IMR-90 (cell line): Measurements from ENCODE around the gene EML6. TPM values are rescaled to one million over a fixed set of nuclear protein-coding genes. Genes with fewer than 3 reads are reported as not detected.

Experiments used
- ATAC-seq: fragments of 200-7000 bp; cut with Tn5 transposase; 2 replicates; pipeline ENCODE4 v1.9.1; 2020; ENCODE audit warnings: low read depth, mild to moderate bottlenecking, moderate library complexity
- BruUV-seq: library from RNA; stranded (reverse); fragments of 400-500 nt; replicated peaks from 2 replicates; lab custom pipeline; 2021; lab: Mats Ljungman, UMichigan
- CTCF ChIA-PET: fragments of 300-600 bp; formaldehyde crosslinking; extraction: SDS; loops from one replicate; lab custom pipeline; 2021; ENCODE audit warnings: antibody characterized with exemption; lab: Yijun Ruan, JAX
- POLR2A ChIA-PET: fragments of 300-600 bp; sonication (Branson Sonifier 250); formaldehyde crosslinking; loops from one replicate; lab custom pipeline; 2022; ENCODE audit warnings: antibody characterized with exemption; ENCODE audit not compliant: unreplicated experiment; lab: Charles Lee
- DNase-seq: peaks from one replicate; pipeline ENCODE4 v3.0.0; 2013
- H2AFZ ChIP-seq: replicated peaks from 2 replicates; pipeline ENCODE3; 2013; ENCODE audit warnings: low read length, mild to moderate bottlenecking; ENCODE audit not compliant: poor library complexity
- H2AK5ac ChIP-seq: 2 replicates; pipeline ENCODE4 v1.6.1; 2013; ENCODE audit warnings: low read depth, low read length, inconsistent platforms
- H2AK9ac ChIP-seq: replicated peaks from 2 replicates; pipeline ENCODE3; 2013; ENCODE audit warnings: mild to moderate bottlenecking, low read depth, low read length, moderate library complexity; ENCODE audit not compliant: poor library complexity
- H2BK120ac ChIP-seq: 2 replicates; pipeline ENCODE4 v1.6.1; 2013; ENCODE audit warnings: low read depth, low read length, inconsistent platforms
- H2BK15ac ChIP-seq: 3 replicates; pipeline ENCODE4 v1.6.1; 2013; ENCODE audit warnings: low read depth, low read length, inconsistent platforms
- H2BK20ac ChIP-seq: 2 replicates; pipeline ENCODE4 v1.6.1; 2013; ENCODE audit warnings: low read depth, mild to moderate bottlenecking, inconsistent platforms, low read length, moderate library complexity
- H2BK5ac ChIP-seq: 2 replicates; pipeline ENCODE4 v1.6.1; 2013; ENCODE audit warnings: mild to moderate bottlenecking, low read depth, low read length, inconsistent platforms; ENCODE audit not compliant: poor library complexity, severe bottlenecking
- H3K14ac ChIP-seq: replicated peaks from 2 replicates; pipeline ENCODE4 v1.6.1; 2013; ENCODE audit warnings: low read depth, low read length, inconsistent platforms
- H3K18ac ChIP-seq: 2 replicates; pipeline ENCODE4 v1.6.1; 2013; ENCODE audit warnings: low read depth, low read length, control low read depth
- H3K23ac ChIP-seq: 2 replicates; pipeline ENCODE4 v1.6.1; 2013; ENCODE audit warnings: low read depth, low read length, inconsistent platforms
- H3K27ac ChIP-seq: 2 replicates; pipeline ENCODE4 v1.5.1; 2013; ENCODE audit warnings: mild to moderate bottlenecking, control low read depth, low read length; ENCODE audit not compliant: insufficient read depth
- H3K27me3 ChIP-seq: 2 replicates; pipeline ENCODE4 v1.6.1; 2013; ENCODE audit warnings: low read length; ENCODE audit not compliant: control insufficient read depth, insufficient read depth
- H3K36me3 ChIP-seq: 2 replicates; pipeline ENCODE4 v1.6.1; 2013; ENCODE audit warnings: low read length, mixed read lengths; ENCODE audit not compliant: control insufficient read depth, insufficient read depth
- H3K4ac ChIP-seq: 2 replicates; pipeline ENCODE4 v1.6.1; 2013; ENCODE audit warnings: low read depth, low read length, inconsistent platforms
- H3K4me1 ChIP-seq: 2 replicates; pipeline ENCODE4 v1.6.1; 2013; ENCODE audit warnings: low read length, mixed read lengths; ENCODE audit not compliant: control insufficient read depth, insufficient read depth
- H3K4me2 ChIP-seq: 2 replicates; pipeline ENCODE4 v1.6.1; 2013; ENCODE audit warnings: low read depth, mild to moderate bottlenecking, control low read depth, low read length, moderate library complexity
- H3K4me3 ChIP-seq: 2 replicates; pipeline ENCODE4 v1.5.1; 2013; ENCODE audit warnings: low read depth, mild to moderate bottlenecking, control low read depth, low read length, moderate library complexity; ENCODE audit not compliant: insufficient read depth
- H3K56ac ChIP-seq: 2 replicates; pipeline ENCODE4 v1.6.1; 2013; ENCODE audit warnings: low read length, inconsistent platforms; ENCODE audit not compliant: insufficient read depth; ENCODE audit errors: extremely low read depth
- H3K79me1 ChIP-seq, 2 experiments: 2 replicates each; pipeline ENCODE4 v1.6.1; 2013; ENCODE audit warnings: low read length in 2 of 2, inconsistent platforms in 1 of 2, low read depth in 1 of 2
- H3K9ac ChIP-seq: 2 replicates; pipeline ENCODE4 v1.6.1; 2013; ENCODE audit warnings: low read depth, low read length, control low read depth
- H3K9me1 ChIP-seq: 2 replicates; pipeline ENCODE4 v1.6.1; 2013; ENCODE audit warnings: low read length, inconsistent platforms; ENCODE audit not compliant: insufficient read depth
- H3K9me3 ChIP-seq: 2 replicates; pipeline ENCODE4 v1.6.1; 2013; ENCODE audit warnings: low read length; ENCODE audit not compliant: control insufficient read depth, insufficient read depth
- H4K20me1 ChIP-seq: 2 replicates; pipeline ENCODE4 v1.6.1; 2013; ENCODE audit warnings: low read length, inconsistent platforms; ENCODE audit not compliant: insufficient read depth
- H4K5ac ChIP-seq: 2 replicates; pipeline ENCODE4 v1.6.1; 2013; ENCODE audit warnings: mild to moderate bottlenecking, low read depth, low read length, control low read depth
- H4K8ac ChIP-seq, 2 experiments: 2 replicates each; pipeline ENCODE4 v1.6.1; 2013; ENCODE audit warnings: low read depth in 2 of 2, low read length in 2 of 2, control low read depth in 1 of 2, inconsistent platforms in 1 of 2
- H4K91ac ChIP-seq: 2 replicates; pipeline ENCODE4 v1.6.1; 2013; ENCODE audit warnings: low read depth, low read length, inconsistent platforms; ENCODE audit not compliant: insufficient read depth
- CHD1 ChIP-seq: IDR thresholded peaks from 2 replicates; pipeline ENCODE4 v1.6.1; 2012; ENCODE audit warnings: low read depth, low read length, improper control_type of control experiment
- CTCF ChIP-seq: conservative IDR thresholded peaks from 2 replicates; pipeline ENCODE4 v1.5.1; 2012; ENCODE audit warnings: mild to moderate bottlenecking, low read depth, low read length, improper control_type of control experiment
- FOS ChIP-seq: fragments of 150-350 bp; IDR thresholded peaks from 2 replicates; pipeline ENCODE4 v1.6.1; 2016; ENCODE audit warnings: low read depth, low read length
- POLR2A ChIP-seq: IDR thresholded peaks from 2 replicates; pipeline ENCODE4 v1.6.1; 2012; ENCODE audit warnings: mild to moderate bottlenecking, low read depth, low read length
- SMC3 ChIP-seq: fragments of 150-350 bp; IDR thresholded peaks from 2 replicates; pipeline ENCODE4 v1.6.1; 2016; ENCODE audit warnings: low read depth, mild to moderate bottlenecking, antibody characterized with exemption, low read length, moderate library complexity
- WGBS, 2 experiments: methylation state at CpG; one replicate each; pipeline versions ENCODE4 v1.1.5 to v1.1.7; 2013; ENCODE audit warnings: missing lambda C conversion rate in 2 of 2; ENCODE audit not compliant: insufficient read length in 1 of 2; ENCODE audit errors: extremely low coverage in 2 of 2; 5-methylcytosine and 5-hydroxymethylcytosine counted together
- dilution Hi-C: fragments of 300-500 bp; cut with HindIII; formaldehyde crosslinking; loops from one replicate; pipeline ENCODE4 v1.14.3; 2018; ENCODE audit warnings: low sequenced_read_pairs; ENCODE audit not compliant: unreplicated experiment
- in situ Hi-C: fragments of 300-500 bp; cut with MboI; formaldehyde crosslinking; loops from 3 replicates; pipeline ENCODE4 v1.14.3; 2019; ENCODE audit warnings: low sequenced_read_pairs, inconsistent platforms, mixed read lengths
- intact Hi-C: fragments of 100-400 bp; cut with micrococcal nuclease; formaldehyde crosslinking; loops from 2 replicates; pipeline ENCODE4 v1.10.0; 2022
- polyA plus RNA-seq, 3 experiments: library from polyadenylated mRNA; depleted of rRNA; stranded (reverse); fragments of >200 nt; gene quantifications; 2 replicates each; pipeline ENCODE4 v1.2.3, GENCODE V29; 2012; ENCODE audit warnings: low replicate concordance in 1 of 3
- total RNA-seq: library from RNA; depleted of rRNA; stranded (reverse); fragments of >200 nt; gene quantifications from 2 replicates; pipeline ENCODE4 v1.2.3, GENCODE V29; 2012
- TF ChIP-seq, protein P1 (sequence below): fragments of 150-350 bp; IDR thresholded peaks from 2 replicates; pipeline ENCODE4 v1.6.1; 2016; ENCODE audit warnings: low read depth, mild to moderate bottlenecking, low read length, moderate library complexity, borderline replicate concordance

Gene EML6
- total and polyA plus RNA-seq, 2 of the 4 experiments (the other 2 are of a cell fraction) = 0.18 to 0.19 TPM

DNA sequence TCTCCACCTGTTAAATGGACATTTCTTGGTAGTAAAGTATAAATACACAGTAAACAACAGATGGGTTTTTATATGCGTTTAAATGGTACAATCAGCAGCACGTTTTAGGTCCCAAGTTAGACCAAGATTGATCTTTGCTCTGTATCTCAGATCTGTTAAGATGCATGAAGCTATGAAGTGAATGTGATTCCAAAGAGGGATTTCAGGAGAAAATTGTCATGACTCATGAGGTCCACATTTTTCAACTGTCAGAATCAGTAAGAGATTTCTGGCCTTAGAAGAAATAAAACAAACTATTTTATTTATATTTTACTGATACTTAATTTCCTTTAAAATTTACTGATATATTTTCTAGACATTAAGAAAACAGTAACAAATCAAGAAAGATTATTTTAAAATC, 142.7 kb downstream of the EML6 start:
- no peak overlapping the region for H4K5ac ChIP-seq

More for the DNA sequence above, 142.7 kb downstream of the EML6 start:
- in situ Hi-C loops (no loop called here), dilution Hi-C loops (no loop called here), intact Hi-C loops (no loop called here)
- Histone ChIP-seq H3K4ac (no peak overlapping the region), H2AK9ac (no peak overlapping the region), H3K4me2 (no peak overlapping the region), H2BK20ac (no peak overlapping the region), H3K9ac (no peak overlapping the region), H3K9me1 (no peaks in the 10 kb centered on the region), H3K23ac (no peak overlapping the region), H2BK15ac (no peak overlapping the region), H4K20me1 (no peaks in the 10 kb centered on the region), H3K4me3 (no peak overlapping the region), H4K8ac (no peak overlapping the region), H3K36me3 (no peaks in the 10 kb centered on the region), H3K14ac (no peak overlapping the region), H2BK5ac (no peak overlapping the region), H3K4me1 (no peaks in the 10 kb centered on the region), H3K79me1 (no peaks in the 10 kb centered on the region), H3K56ac (no peak overlapping the region), H2BK120ac (no peak overlapping the region), H2AK5ac (no peak overlapping the region), H3K27me3 (peaks cover 9% of the 10 kb centered on the region), H3K18ac (no peak overlapping the region), H2AFZ (no peak overlapping the region), H3K9me3 (no peaks in the 10 kb centered on the region), H3K27ac (no peak overlapping the region), H4K91ac (no peak overlapping the region)
- ATAC-seq = no peak
- no peak for TF ChIP-seq CHD1
- no peak for TF ChIP-seq POLR2A
- no peak for TF ChIP-seq SMC3
- TF ChIP-seq, protein P1, sequence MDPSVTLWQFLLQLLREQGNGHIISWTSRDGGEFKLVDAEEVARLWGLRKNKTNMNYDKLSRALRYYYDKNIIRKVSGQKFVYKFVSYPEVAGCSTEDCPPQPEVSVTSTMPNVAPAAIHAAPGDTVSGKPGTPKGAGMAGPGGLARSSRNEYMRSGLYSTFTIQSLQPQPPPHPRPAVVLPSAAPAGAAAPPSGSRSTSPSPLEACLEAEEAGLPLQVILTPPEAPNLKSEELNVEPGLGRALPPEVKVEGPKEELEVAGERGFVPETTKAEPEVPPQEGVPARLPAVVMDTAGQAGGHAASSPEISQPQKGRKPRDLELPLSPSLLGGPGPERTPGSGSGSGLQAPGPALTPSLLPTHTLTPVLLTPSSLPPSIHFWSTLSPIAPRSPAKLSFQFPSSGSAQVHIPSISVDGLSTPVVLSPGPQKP = no peak
- no peak for TF ChIP-seq CTCF
- TF ChIP-seq FOS = no peak
- 20% methylated on average over 1 of the region's 2 CpGs; no CpG with 5 or more reads in 1 of the 2 experiments for WGBS, 2 experiments
- CTCF ChIA-PET = no interaction called here
- BruUV-seq = no TSS peak
- POLR2A ChIA-PET = interaction anchor here (0.6 kb wide), 1 partner anchor 46 kb away, joined by 3 read pairs; no protein-coding TSS in a partner anchor
- DNase-seq = no peak
